Hepatocyte (in vitro differentiated cells): ENCODE results near the gene RPL18.

Source experiments
- CTCF ChIP-seq: fragments of 200-600 bp; sonication (generic); IDR thresholded peaks from 2 replicates; pipeline ENCODE4 v1.5.1; 2016; ENCODE audit warnings: antibody characterized with exemption, mild to moderate bottlenecking; ENCODE audit not compliant: poor library complexity
- EZH2 ChIP-seq: fragments of 200-600 bp; sonication (generic); IDR thresholded peaks from 2 replicates; pipeline ENCODE4 v1.6.1; 2016; ENCODE audit warnings: antibody characterized with exemption, mild to moderate bottlenecking, borderline replicate concordance
- EZH2phosphoT487 ChIP-seq: fragments of 200-600 bp; sonication (generic); IDR thresholded peaks from one replicate; pipeline ENCODE4 v1.6.1; 2018; ENCODE audit warnings: antibody characterized with exemption, mild to moderate bottlenecking, low read depth, moderate library complexity; ENCODE audit not compliant: unreplicated experiment, severe bottlenecking

DNA sequence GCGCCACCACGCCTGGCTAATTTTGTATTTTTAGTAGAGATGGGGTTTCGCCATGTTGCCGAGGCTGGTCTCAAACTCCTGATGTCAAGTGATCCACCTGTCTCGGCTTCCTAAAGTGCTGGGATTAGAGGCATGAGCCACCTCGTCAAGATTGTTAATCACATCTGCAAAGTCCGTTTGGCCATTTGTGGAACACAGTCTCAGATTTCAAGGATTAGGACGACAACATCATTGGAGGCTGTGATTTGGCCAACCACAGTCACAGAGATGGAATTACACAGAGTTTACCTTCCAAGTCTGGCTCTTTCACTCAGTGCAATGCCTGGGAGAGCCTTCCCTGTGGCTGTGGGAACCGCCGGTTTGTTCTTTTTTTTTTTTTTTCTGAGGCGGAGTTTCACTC lies 49.2 kb downstream of the RPL18 start:
- TF ChIP-seq CTCF (no peak), EZH2phosphoT487 (no peak), EZH2 (no peak)
